ENCODE measurements around the gene FAM234B. TPM values are rescaled to one million over a fixed set of nuclear protein-coding genes. Genes with fewer than 3 reads are reported as not detected.

The FAM234B gene
- total RNA-seq, 1 experiment from 2014 or later = 11.4 TPM

- H3K36me3 Mint-ChIP-seq (ENCODE audit: insufficient read depth, unreplicated experiment) = no peaks in the 10 kb centered on the region
- H3K27me3 ChIP-seq (replicated peaks; ENCODE audit: control insufficient read depth, insufficient read depth, low read length) = no peaks in the 10 kb centered on the region
- peak overlapping the region; percentile 85 for H3K4me3 ChIP-seq (ENCODE audit: low read depth, low read length)
- intact Hi-C loops (cut with micrococcal nuclease; ENCODE audit: unreplicated experiment) = loop anchor here (1.0 to 2.0 kb wide), 2 partner anchors 44 to 211 kb away; partner anchors contain the start of gene FAM234B
- DNase-seq = peak; percentile 59 to 76
- CTCF ChIA-PET = interaction anchor here (0.7 to 1.5 kb wide), 2 partner anchors 80 to 211 kb away, joined by 3 read pairs; no protein-coding TSS in a partner anchor
- no peaks in the 10 kb centered on the region for H3K36me3 ChIP-seq (ENCODE audit: control insufficient read depth, insufficient read depth, low read length)
- H3K9me3 ChIP-seq = no peaks in the 10 kb centered on the region
- no TSS peak for BruUV-seq (replicated peaks)
- no peaks in the 10 kb centered on the region for H3K9me3 Mint-ChIP-seq (ENCODE audit: unreplicated experiment)
- POLR2A ChIA-PET = no interaction called here
- H3K4me3 Mint-ChIP-seq (ENCODE audit: unreplicated experiment) = peak overlapping the region; percentile 88
- peak in 1 of 2 experiments; percentile 69 for TF ChIP-seq CTCF (IDR thresholded peaks at IDR 0.05; ENCODE audit: insufficient read depth in 1 of 2, low read depth in 1 of 2, low read length in 1 of 2, severe bottlenecking in 1 of 2, unreplicated experiment in 1 of 2)
- H3K27me3 Mint-ChIP-seq (ENCODE audit: insufficient read depth, unreplicated experiment) = no peaks in the 10 kb centered on the region
- H3K4me1 Mint-ChIP-seq (ENCODE audit: low read depth, unreplicated experiment) = peaks cover 25% of the 10 kb centered on the region
- H3K4me1 ChIP-seq = peaks cover 25% of the 10 kb centered on the region
- H3K27ac Mint-ChIP-seq (ENCODE audit: unreplicated experiment) = peak overlapping the region; percentile 94
These were observed 43.0 kb upstream of the FAM234B start for GRCh38 chr12:13000925-13001774.

GRCh38 chr12:13001775-13002040 lies 42.5 kb upstream of the FAM234B start:
- intact Hi-C loops (cut with micrococcal nuclease; ENCODE audit: unreplicated experiment) = loop anchor here (1.0 to 2.0 kb wide), 2 partner anchors 43 to 211 kb away; partner anchors contain the start of gene FAM234B
- no peak for DNase-seq
- ChIA-PET POLR2A (no interaction called here), CTCF (interaction anchor here (1.5 kb wide), 1 partner anchor 212 kb away, joined by 3 read pairs; no protein-coding TSS in a partner anchor)
- H3K4me1 ChIP-seq = peaks cover 25% of the 10 kb centered on the region
- peak overlapping the region; percentile 85 for H3K4me3 ChIP-seq (ENCODE audit: low read depth, low read length)
- Mint-ChIP-seq H3K4me1 (ENCODE audit: low read depth, unreplicated experiment) (peaks cover 25% of the 10 kb centered on the region), H3K27me3 (ENCODE audit: insufficient read depth, unreplicated experiment) (no peaks in the 10 kb centered on the region), H3K36me3 (ENCODE audit: insufficient read depth, unreplicated experiment) (no peaks in the 10 kb centered on the region), H3K27ac (ENCODE audit: unreplicated experiment) (no peak overlapping the region), H3K4me3 (ENCODE audit: unreplicated experiment) (peak overlapping the region; percentile 75), H3K9me3 (ENCODE audit: unreplicated experiment) (no peaks in the 10 kb centered on the region)
- H3K27me3 ChIP-seq (replicated peaks; ENCODE audit: control insufficient read depth, insufficient read depth, low read length) = no peaks in the 10 kb centered on the region
- no peaks in the 10 kb centered on the region for H3K9me3 ChIP-seq
- TF ChIP-seq CTCF (IDR thresholded peaks at IDR 0.05; ENCODE audit: insufficient read depth in 1 of 2, low read depth in 1 of 2, low read length in 1 of 2, severe bottlenecking in 1 of 2, unreplicated experiment in 1 of 2) = no peak
- BruUV-seq (replicated peaks) = no TSS peak
- no peaks in the 10 kb centered on the region for H3K36me3 ChIP-seq (ENCODE audit: control insufficient read depth, insufficient read depth, low read length)

GRCh38 chr12:13002301-13003097 lies 41.7 kb upstream of the FAM234B start:
- H3K36me3 ChIP-seq (ENCODE audit: control insufficient read depth, insufficient read depth, low read length) = no peaks in the 10 kb centered on the region
- Mint-ChIP-seq H3K36me3 (ENCODE audit: insufficient read depth, unreplicated experiment) (no peaks in the 10 kb centered on the region), H3K9me3 (ENCODE audit: unreplicated experiment) (no peaks in the 10 kb centered on the region), H3K4me3 (ENCODE audit: unreplicated experiment) (peak overlapping the region; percentile 75), H3K4me1 (ENCODE audit: low read depth, unreplicated experiment) (peaks cover 19% of the 10 kb centered on the region), H3K27me3 (ENCODE audit: insufficient read depth, unreplicated experiment) (no peaks in the 10 kb centered on the region), H3K27ac (ENCODE audit: unreplicated experiment) (no peak overlapping the region)
- BruUV-seq (replicated peaks) = no TSS peak
- TF ChIP-seq CTCF (IDR thresholded peaks at IDR 0.05; ENCODE audit: insufficient read depth in 1 of 2, low read depth in 1 of 2, low read length in 1 of 2, severe bottlenecking in 1 of 2, unreplicated experiment in 1 of 2) = no peak
- ChIA-PET CTCF (interaction anchor here (1.5 kb wide), 1 partner anchor 212 kb away, joined by 3 read pairs; no protein-coding TSS in a partner anchor), POLR2A (no interaction called here)
- no peak for DNase-seq
- H3K4me3 ChIP-seq (ENCODE audit: low read depth, low read length) = no peak overlapping the region
- intact Hi-C loops (cut with micrococcal nuclease; ENCODE audit: unreplicated experiment) = no loop called here
- H3K27me3 ChIP-seq (replicated peaks; ENCODE audit: control insufficient read depth, insufficient read depth, low read length) = no peaks in the 10 kb centered on the region
- H3K4me1 ChIP-seq = peaks cover 24% of the 10 kb centered on the region
- H3K9me3 ChIP-seq = no peaks in the 10 kb centered on the region

Measured in Caco-2 (cell line).